Psoas muscle (tissue), 8 donors: ENCODE measurements around the gene TGFBR3L. TPM values are rescaled to one million over a fixed set of nuclear protein-coding genes. Genes with fewer than 3 reads are reported as not detected.
A peak's percentile ranks its signal among the peaks of the same experiment; 100 is the strongest.

Experiments
- ATAC-seq, 4 donors: fragments of 200-7000 bp; cut with Tn5 transposase; one replicate each; pipeline ENCODE4 v1.9.1; 2020; ENCODE audit warnings: moderate library complexity in 3 of 4, mild to moderate bottlenecking in 2 of 4
- DNase-seq, 2 donors: peaks; one replicate each; pipeline ENCODE4 v3.0.0-alpha.2; 2020
- H3K27ac ChIP-seq: fragments of 200-600 bp; one replicate; pipeline ENCODE4 v1.8.0; 2022
- H3K27me3 ChIP-seq, 3 donors: fragments of 200-600 bp in 1 of 3; one replicate each; pipeline versions ENCODE4 v1.6.1 to v1.8.0; 2013 to 2022; ENCODE audit warnings: low read length in 2 of 3, mild to moderate bottlenecking in 2 of 3, moderate library complexity in 1 of 3; ENCODE audit not compliant: insufficient read depth in 3 of 3
- H3K36me3 ChIP-seq, 2 donors: fragments of 200-600 bp in 1 of 2; one replicate each; pipeline versions ENCODE4 v1.6.1 to v1.8.0; 2013 to 2022; ENCODE audit warnings: low read depth in 1 of 2, mild to moderate bottlenecking in 1 of 2, moderate library complexity in 1 of 2; ENCODE audit not compliant: insufficient read depth in 1 of 2
- H3K4me1 ChIP-seq: fragments of 200-600 bp; one replicate; pipeline ENCODE4 v1.8.0; 2022
- H3K4me3 ChIP-seq: fragments of 200-600 bp; one replicate; pipeline ENCODE4 v1.8.0; 2022; ENCODE audit warnings: mild to moderate bottlenecking
- H3K9me3 ChIP-seq: fragments of 200-600 bp; one replicate; pipeline ENCODE4 v1.8.0; 2022
- WGBS, 3 donors: extraction: QIAGEN DNeasy Blood & Tissue Kit; methylation state at CpG; one replicate each; pipeline versions ENCODE4 v1.1.6 to v1.1.7; 2013; 5-methylcytosine and 5-hydroxymethylcytosine counted together
- intact Hi-C, 2 donors: fragments of 100-400 bp; cut with DNase I; formaldehyde crosslinking; loops; one replicate each; pipeline versions ENCODE4 v1.11.0 to v1.14.2; 2022
- polyA plus RNA-seq, 3 donors: library from polyadenylated mRNA; stranded (reverse); fragments of 200-250 nt; gene quantifications; one replicate each; pipeline ENCODE4 v1.2.3, GENCODE V29; 2013
- total RNA-seq, 4 donors: library from RNA; stranded (reverse); fragmentation: NEBNext Ultra II Directional in 2 of 4; extraction: Animal tissue kit (Norgen Biotek cat#: 25700) in 2 of 4; gene quantifications; one replicate each; pipeline versions ENCODE4 v1.2.1 to v1.2.4, GENCODE V29; 2021 to 2023
- TF ChIP-seq, protein P1 (sequence below): fragments of 200-600 bp; IDR thresholded peaks from one replicate; pipeline ENCODE4 v1.8.0; 2022; ENCODE audit warnings: antibody characterized with exemption
- donor health status: healthy with polysubstance abuse.
- donor health status: DM: no; HTN: no; CAD: no; lungs with moderate emphysema.
- donor health status: Bipolar disorder and iron deficiency.
- donor health status: healthy.
- donor health status: DM: yes; HTN: yes; CAD: no.
- donor health status: DM: no; HTN: no; CAD: no.
- donor health status: DM: no; HTN: no; CAD: no.
- donor health status: DM: yes; HTN: yes; CAD: no.

Gene TGFBR3L
- total and polyA plus RNA-seq, 7 donors: 1.2 to 13.0 (median 4.5) TPM

DNA sequence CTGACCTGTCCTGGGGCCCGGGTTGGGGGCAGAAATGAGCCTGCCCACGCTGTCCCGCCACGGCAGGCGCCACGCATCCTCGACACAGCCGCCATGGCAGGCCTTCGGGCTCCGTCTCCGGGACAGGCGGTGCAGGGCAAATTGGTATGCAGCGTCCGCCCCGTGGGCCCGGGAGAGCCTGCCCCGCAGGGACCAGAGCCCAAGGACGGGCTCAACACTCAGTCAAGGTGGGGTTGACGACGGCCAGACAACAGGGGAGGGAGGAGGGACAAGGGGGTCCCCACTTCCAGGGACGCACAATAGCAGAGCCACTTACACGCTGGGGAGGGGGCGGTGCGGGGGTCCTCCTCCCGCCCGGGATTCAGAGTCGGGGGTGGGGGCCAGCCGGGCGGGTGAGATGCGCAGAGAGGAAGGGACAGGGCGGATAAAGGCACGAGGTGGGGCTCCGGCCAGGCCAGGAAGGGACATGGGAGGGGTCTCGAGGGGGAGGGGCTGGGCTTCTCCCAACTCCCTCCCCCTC, 10.1 kb downstream of the TGFBR3L start:
- H3K9me3 ChIP-seq: no peaks in the 10 kb centered on the region
- TF ChIP-seq, protein P1, sequence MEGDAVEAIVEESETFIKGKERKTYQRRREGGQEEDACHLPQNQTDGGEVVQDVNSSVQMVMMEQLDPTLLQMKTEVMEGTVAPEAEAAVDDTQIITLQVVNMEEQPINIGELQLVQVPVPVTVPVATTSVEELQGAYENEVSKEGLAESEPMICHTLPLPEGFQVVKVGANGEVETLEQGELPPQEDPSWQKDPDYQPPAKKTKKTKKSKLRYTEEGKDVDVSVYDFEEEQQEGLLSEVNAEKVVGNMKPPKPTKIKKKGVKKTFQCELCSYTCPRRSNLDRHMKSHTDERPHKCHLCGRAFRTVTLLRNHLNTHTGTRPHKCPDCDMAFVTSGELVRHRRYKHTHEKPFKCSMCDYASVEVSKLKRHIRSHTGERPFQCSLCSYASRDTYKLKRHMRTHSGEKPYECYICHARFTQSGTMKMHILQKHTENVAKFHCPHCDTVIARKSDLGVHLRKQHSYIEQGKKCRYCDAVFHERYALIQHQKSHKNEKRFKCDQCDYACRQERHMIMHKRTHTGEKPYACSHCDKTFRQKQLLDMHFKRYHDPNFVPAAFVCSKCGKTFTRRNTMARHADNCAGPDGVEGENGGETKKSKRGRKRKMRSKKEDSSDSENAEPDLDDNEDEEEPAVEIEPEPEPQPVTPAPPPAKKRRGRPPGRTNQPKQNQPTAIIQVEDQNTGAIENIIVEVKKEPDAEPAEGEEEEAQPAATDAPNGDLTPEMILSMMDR: no peak
- WGBS, 3 donors: 31 to 37% (median 31%) methylated on average over 19 to 34 of the region's 34 CpGs
- no peaks in the 10 kb centered on the region for H3K27me3 ChIP-seq
- peaks cover 3 to 21% of the 10 kb centered on the region in 2 donors for H3K36me3 ChIP-seq
- intact Hi-C loops: loop anchor here in 1 of 2 donors (2.0 kb wide), 1 partner anchor 72 kb away; no protein-coding TSS in a partner anchor
- H3K27ac ChIP-seq: no peak overlapping the region
- peak overlapping the region; percentile 55 for H3K4me3 ChIP-seq
- peaks cover 29% of the 10 kb centered on the region for H3K4me1 ChIP-seq
- no peak for ATAC-seq
- DNase-seq: peak; percentile 21 to 57

DNA sequence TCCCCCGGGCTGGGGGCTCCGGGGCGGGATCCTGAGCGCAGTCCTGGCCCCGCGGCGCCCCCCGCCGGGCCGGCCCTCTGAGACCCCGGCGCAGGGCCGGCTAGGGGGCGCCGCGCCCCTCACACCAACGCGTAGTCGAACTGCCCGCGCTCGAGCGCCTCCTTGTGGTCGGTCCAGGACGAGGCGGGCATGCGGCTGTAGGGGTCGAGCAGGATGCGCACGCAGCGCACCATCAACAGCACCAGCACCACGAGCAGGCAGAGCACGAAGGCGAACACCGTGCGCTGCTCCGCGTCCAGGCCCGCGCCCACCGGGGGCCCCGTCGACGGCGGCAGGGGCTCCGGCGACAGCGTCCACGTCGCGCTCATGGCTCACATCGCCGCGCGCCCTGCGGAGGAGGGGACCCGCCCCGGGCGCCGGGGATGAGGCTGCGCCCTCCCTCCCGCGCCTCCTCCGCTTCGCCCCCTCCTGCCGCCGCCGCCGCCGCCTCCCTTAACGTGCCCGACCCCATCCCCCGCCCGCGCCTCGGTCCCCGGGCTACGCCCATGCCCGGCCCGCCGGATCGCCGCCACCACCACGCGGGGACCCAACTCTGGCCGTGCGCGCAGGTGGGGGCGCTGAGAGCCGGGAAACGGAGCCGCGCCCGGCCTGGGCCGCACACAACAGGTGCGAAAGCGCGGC, 10.7 kb downstream of the TGFBR3L start:
- peak overlapping the region; percentile 55 for H3K4me3 ChIP-seq
- DNase-seq: peak; percentile 80 to 85
- no peaks in the 10 kb centered on the region for H3K27me3 ChIP-seq
- no peaks in the 10 kb centered on the region for H3K9me3 ChIP-seq
- TF ChIP-seq, protein P1: peak; percentile 70
- intact Hi-C loops: loop anchor here in 1 of 2 donors (2.0 kb wide), 1 partner anchor 73 kb away; no protein-coding TSS in a partner anchor
- no peak for ATAC-seq
- H3K27ac ChIP-seq: no peak overlapping the region
- WGBS, 3 donors: 0% methylated on average over 28 to 98 of the region's 98 CpGs
- H3K36me3 ChIP-seq: peaks cover 3 to 26% of the 10 kb centered on the region in 2 donors
- peaks cover 29% of the 10 kb centered on the region for H3K4me1 ChIP-seq

DNA sequence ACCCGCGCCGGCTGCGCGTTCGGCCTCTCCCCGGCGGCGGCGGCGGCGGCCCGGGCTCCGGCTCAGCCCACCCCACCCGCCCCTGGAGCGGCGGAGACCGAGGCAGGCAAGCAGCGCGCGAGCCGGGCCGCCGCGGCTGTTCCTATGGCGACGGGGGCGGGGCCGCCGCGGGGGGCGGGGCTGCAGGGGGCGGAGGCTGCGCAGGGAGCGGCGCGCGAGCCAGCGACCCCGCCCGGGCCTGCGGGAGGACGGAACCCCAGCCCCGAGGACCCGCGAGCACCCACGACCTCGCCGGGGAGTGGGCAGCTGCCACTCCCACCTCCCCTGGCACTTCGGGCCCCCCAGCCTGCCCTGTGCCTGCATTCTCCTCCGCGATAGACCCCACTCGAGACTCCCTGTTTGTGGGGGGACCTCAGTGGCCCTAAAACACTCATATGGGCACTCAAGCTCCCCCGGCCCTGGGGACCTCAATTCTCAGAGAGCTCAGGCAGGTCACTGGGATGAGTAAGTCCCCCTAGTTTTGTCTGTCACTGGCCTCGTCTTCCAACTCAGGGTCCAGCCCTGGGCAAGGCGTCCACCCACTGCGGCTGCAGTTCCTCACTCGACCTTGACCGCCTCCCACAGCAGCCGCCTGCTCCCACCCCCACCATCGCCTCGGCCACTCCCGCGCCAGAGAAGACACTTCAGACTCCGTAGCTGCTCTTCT, 11.5 kb downstream of the TGFBR3L start, which contains the start of gene CTXN1:
Gene CTXN1, minus strand, starts transcription at position 115 of the 706 bp plus-strand sequence. CDS start 597 bp downstream, outside the sequence.
- intact Hi-C loops: no loop called here
- Histone ChIP-seq H3K27ac (no peak within 1 kb of the TSS), H3K9me3 (no peaks in the 10 kb centered on the region), H3K4me3 (peak within 1 kb of the TSS; percentile 57), H3K27me3 (no peaks in the 10 kb centered on the region), H3K36me3 (peaks cover 3 to 35% of the 10 kb centered on the region in 2 donors), H3K4me1 (peaks cover 29% of the 10 kb centered on the region)
- DNase-seq (peak; percentile 71 to 82), ATAC-seq (peak; percentile 29 to 62 (median 58))
- 7 to 42% (median 14%) methylated on average over 13 to 65 of the region's 65 CpGs for WGBS, 3 donors
- TF ChIP-seq, protein P1: no peak

DNA sequence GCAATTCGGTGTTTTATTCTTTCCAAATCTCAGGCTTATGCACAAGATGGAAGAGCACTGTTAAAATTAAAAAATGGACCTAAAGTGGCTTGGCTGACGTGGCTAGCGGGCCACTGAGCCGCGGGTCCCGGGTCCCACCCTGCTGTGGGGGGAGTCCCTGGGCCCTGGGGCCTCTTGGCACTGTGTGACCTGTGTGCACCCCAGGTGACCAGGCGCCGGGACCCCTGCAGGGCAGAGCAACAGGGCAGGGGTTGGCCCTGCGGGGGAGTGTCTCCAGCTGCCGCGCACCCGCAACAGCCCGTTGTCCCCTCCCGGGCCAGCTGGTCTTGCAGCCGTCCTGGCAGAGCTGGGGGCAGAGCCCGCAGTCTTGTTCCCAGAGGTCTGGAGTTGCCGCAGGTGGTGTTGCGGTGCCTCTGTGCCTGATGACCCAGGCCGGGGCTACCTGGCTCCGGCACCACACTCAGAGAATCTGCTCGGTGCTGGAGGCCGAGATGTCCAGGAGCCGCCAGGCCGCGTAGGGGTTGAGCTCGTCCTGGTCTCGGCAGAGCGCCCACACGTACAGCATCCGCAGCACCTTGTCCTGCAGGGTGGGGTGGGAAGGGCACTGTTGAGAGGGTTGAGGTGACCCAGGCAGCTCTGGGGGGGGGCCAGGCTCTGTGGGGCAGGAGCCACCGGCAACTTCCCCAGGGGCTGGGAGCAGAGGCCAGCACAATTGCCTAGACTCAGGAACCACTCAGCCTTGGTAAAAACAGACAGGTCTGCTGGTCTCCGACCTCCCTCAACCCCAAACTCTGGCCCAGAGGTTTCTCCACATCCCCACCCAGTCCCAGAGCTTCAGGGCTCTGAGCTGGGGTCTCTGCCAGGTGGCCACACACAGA, 12.3 kb downstream of the TGFBR3L start:
- H3K4me3 ChIP-seq: no peak overlapping the region
- TF ChIP-seq, protein P1: no peak
- no peaks in the 10 kb centered on the region for H3K27me3 ChIP-seq
- H3K4me1 ChIP-seq: peaks cover 23% of the 10 kb centered on the region
- intact Hi-C loops: no loop called here
- no peak overlapping the region for H3K27ac ChIP-seq
- WGBS, 3 donors: 53 to 76% (median 67%) methylated on average over 29 to 32 of the region's 32 CpGs
- ATAC-seq (peak in 3 of 4 donors; percentile 8 to 22 (median 17)), DNase-seq (peak; percentile 22 to 57)
- no peaks in the 10 kb centered on the region for H3K9me3 ChIP-seq
- H3K36me3 ChIP-seq: peaks cover 3 to 39% of the 10 kb centered on the region in 2 donors
